ENCODE data around the gene PTGS1. TPM values are rescaled to one million over a fixed set of nuclear protein-coding genes. Genes with fewer than 3 reads are reported as not detected.

The PTGS1 gene
- polyA plus RNA-seq, 1 of the 3 experiments (the other 2 are of a cell fraction): 5.4 TPM

DNA sequence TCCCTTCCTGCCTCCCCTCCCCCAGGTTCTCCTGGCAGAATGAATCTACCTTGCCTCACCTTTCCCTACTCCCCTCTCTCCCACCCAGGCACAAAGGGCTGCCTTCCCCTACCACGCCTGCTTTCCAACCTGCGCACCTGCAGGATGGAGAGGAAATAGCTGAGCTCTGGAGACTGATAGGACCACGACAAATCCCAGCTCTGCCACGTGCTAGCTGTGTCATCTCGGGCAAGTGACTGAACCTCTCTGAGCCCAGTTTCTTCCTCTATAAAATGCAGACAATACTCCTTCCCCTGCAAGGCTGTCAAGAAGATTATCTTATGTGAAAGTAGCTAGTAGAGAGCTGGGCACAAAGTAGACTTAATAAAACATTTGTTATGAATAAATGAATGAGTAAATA, 31.2 kb upstream of the PTGS1 start:
- H3K4me1 ChIP-seq (ENCODE audit: control insufficient read depth in 1 of 2, insufficient read depth in 2 of 2, low read depth in 1 of 2, low read length in 1 of 2): peaks cover 0 to 15% of the 10 kb centered on the region in 2 experiments; a peak in 1 of 4 replicates
- 76% methylated on average over 5 of the region's 5 CpGs for WGBS (ENCODE audit: low lambda C conversion rate)
- H3F3A ChIP-seq (replicated peaks; ENCODE audit: insufficient read depth): no peaks in the 10 kb centered on the region
- no peaks in the 10 kb centered on the region for H3K9me2 ChIP-seq
- H4K20me1 ChIP-seq (ENCODE audit: insufficient read depth): no peaks in the 10 kb centered on the region
- DNase-seq: no peak
- H3K79me2 ChIP-seq (ENCODE audit: insufficient read depth): no peaks in the 10 kb centered on the region
- H3K27ac ChIP-seq (ENCODE audit: low read depth in 2 of 2, low read length in 1 of 2): no peak overlapping the region
- no peak overlapping the region for H3K9ac ChIP-seq
- no peaks in the 10 kb centered on the region for H3K27me3 ChIP-seq (ENCODE audit: insufficient read depth)
- H2AFZ ChIP-seq (ENCODE audit: low read depth): no peak overlapping the region
- ChIA-PET CTCF (interaction anchor here (1.2 to 21.3 kb wide), 5 partner anchors 10 to 244 kb away, joined by 3 to 528 read pairs (median 20); no protein-coding TSS in a partner anchor), POLR2A (no interaction called here)
- no peaks in the 10 kb centered on the region for H3K9me3 ChIP-seq
- TF ChIP-seq, protein P1, sequence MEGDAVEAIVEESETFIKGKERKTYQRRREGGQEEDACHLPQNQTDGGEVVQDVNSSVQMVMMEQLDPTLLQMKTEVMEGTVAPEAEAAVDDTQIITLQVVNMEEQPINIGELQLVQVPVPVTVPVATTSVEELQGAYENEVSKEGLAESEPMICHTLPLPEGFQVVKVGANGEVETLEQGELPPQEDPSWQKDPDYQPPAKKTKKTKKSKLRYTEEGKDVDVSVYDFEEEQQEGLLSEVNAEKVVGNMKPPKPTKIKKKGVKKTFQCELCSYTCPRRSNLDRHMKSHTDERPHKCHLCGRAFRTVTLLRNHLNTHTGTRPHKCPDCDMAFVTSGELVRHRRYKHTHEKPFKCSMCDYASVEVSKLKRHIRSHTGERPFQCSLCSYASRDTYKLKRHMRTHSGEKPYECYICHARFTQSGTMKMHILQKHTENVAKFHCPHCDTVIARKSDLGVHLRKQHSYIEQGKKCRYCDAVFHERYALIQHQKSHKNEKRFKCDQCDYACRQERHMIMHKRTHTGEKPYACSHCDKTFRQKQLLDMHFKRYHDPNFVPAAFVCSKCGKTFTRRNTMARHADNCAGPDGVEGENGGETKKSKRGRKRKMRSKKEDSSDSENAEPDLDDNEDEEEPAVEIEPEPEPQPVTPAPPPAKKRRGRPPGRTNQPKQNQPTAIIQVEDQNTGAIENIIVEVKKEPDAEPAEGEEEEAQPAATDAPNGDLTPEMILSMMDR (IDR thresholded peaks at IDR 0.05): no peak
- no peak for TF ChIP-seq EP300 (IDR thresholded peaks at IDR 0.05; ENCODE audit: borderline replicate concordance in 1 of 2, low read depth in 1 of 2, low read length in 1 of 2)
- TF ChIP-seq NRF1 (IDR thresholded peaks at IDR 0.05; ENCODE audit: low read depth, low read length): no peak
- no peak for TF ChIP-seq MEF2A (IDR thresholded peaks at IDR 0.05; ENCODE audit: borderline replicate concordance, low read depth)
- no peak for TF ChIP-seq TCF12 (IDR thresholded peaks at IDR 0.05)
- no peak for TF ChIP-seq MXI1 (IDR thresholded peaks at IDR 0.05; ENCODE audit: low read depth, low read length)
- TF ChIP-seq RFX5 (IDR thresholded peaks at IDR 0.05; ENCODE audit: low read length): no peak
- TF ChIP-seq TEAD4 (IDR thresholded peaks at IDR 0.05; ENCODE audit: borderline replicate concordance, insufficient read depth): no peak
- no peak for TF ChIP-seq CHD2 (IDR thresholded peaks at IDR 0.05; ENCODE audit: low read length, partially characterized antibody)
- TF ChIP-seq GATA2 (CRISPR knock-in tag; IDR thresholded peaks at IDR 0.05): no peak
- TF ChIP-seq YY1 (IDR thresholded peaks at IDR 0.05; ENCODE audit: low read depth): no peak
- TF ChIP-seq, protein P2, sequence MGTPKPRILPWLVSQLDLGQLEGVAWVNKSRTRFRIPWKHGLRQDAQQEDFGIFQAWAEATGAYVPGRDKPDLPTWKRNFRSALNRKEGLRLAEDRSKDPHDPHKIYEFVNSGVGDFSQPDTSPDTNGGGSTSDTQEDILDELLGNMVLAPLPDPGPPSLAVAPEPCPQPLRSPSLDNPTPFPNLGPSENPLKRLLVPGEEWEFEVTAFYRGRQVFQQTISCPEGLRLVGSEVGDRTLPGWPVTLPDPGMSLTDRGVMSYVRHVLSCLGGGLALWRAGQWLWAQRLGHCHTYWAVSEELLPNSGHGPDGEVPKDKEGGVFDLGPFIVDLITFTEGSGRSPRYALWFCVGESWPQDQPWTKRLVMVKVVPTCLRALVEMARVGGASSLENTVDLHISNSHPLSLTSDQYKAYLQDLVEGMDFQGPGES (IDR thresholded peaks at IDR 0.05; ENCODE audit: low read depth, low read length): no peak
- TF ChIP-seq SMC3 (IDR thresholded peaks at IDR 0.05; ENCODE audit: low read depth, low read length): no peak
- TF ChIP-seq RCOR1 (IDR thresholded peaks at IDR 0.05; ENCODE audit: low read length): no peak
- TF ChIP-seq EZH2phosphoT487 (IDR thresholded peaks at IDR 0.05; ENCODE audit: borderline replicate concordance, low read depth): no peak
- no peak for TF ChIP-seq RAD21 (IDR thresholded peaks at IDR 0.05; ENCODE audit: low read length)
- TF ChIP-seq GABPA (IDR thresholded peaks at IDR 0.05; ENCODE audit: low read depth): no peak
- H3K36me3 ChIP-seq (replicated peaks in 1 of 2; ENCODE audit: control insufficient read depth in 1 of 2, insufficient read depth in 2 of 2, low read length in 1 of 2): no peaks in the 10 kb centered on the region
- H3K4me3 ChIP-seq (ENCODE audit: low read depth in 2 of 2, low read length in 1 of 2): no peak overlapping the region
- H3K4me2 ChIP-seq: no peak overlapping the region
